Measurements from ENCODE around the gene GLB1L2.

GLB1L2 gene

DNA sequence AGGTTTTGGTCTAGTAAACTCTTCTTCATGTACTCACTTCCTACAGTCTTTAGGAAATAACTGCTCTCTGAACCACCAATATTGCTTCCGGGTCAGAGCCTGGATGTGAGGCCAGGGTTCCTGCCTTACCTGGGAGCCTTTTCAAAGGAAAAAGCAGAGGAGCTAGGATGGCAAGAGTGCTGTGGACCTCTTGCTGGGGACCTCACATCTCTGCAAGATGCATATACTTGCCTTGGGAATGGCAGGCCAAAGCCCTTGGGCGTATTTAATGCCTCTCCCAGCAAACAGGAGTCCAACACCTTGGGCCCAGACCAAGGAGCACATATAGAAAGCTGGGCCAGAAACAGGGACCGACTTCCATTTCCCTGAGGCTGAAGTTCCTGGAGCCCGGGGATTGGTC, 5.3 kb downstream of the GLB1L2 start:
- DNase-seq (ENCODE audit: low spot score), result no peak
- TF ChIP-seq, protein P1, sequence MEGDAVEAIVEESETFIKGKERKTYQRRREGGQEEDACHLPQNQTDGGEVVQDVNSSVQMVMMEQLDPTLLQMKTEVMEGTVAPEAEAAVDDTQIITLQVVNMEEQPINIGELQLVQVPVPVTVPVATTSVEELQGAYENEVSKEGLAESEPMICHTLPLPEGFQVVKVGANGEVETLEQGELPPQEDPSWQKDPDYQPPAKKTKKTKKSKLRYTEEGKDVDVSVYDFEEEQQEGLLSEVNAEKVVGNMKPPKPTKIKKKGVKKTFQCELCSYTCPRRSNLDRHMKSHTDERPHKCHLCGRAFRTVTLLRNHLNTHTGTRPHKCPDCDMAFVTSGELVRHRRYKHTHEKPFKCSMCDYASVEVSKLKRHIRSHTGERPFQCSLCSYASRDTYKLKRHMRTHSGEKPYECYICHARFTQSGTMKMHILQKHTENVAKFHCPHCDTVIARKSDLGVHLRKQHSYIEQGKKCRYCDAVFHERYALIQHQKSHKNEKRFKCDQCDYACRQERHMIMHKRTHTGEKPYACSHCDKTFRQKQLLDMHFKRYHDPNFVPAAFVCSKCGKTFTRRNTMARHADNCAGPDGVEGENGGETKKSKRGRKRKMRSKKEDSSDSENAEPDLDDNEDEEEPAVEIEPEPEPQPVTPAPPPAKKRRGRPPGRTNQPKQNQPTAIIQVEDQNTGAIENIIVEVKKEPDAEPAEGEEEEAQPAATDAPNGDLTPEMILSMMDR (IDR thresholded peaks at IDR 0.05), result no peak
- Histone ChIP-seq H3K27ac (no peak overlapping the region), H3K4me3 (no peak overlapping the region)

GRCh38 chr11:134338068-134338467, 6.3 kb downstream of the GLB1L2 start:
- H3K27ac ChIP-seq, result no peak overlapping the region
- TF ChIP-seq, protein P1 (IDR thresholded peaks at IDR 0.05), result no peak
- no peak for DNase-seq (ENCODE audit: low spot score)
- H3K4me3 ChIP-seq, result no peak overlapping the region

DNA sequence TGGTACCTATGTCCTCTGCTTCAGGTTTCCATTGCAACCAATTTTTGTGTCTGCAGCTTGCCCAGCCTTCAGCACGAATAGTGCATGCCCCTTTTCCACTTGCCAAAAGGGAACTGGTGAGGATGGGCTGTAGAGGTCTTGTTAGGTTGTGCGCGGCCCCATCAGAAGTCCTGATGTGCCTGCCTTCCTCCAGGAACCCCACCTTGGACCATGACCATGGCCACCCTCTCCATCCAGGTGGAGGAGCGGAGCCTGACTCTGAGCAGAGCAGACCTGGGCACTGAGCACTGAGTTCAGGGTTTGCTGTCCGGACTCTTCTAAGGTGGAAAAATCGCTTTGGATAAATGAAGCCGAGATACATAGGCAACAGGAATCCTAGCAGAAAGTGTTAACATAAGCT, 6.9 kb downstream of the GLB1L2 start:
- Histone ChIP-seq H3K4me3 (no peak overlapping the region), H3K27ac (no peak overlapping the region)
- TF ChIP-seq, protein P1 (IDR thresholded peaks at IDR 0.05), result no peak
- no peak for DNase-seq (ENCODE audit: low spot score)

GRCh38 chr11:134339756-134340155, 8.0 kb downstream of the GLB1L2 start:
- TF ChIP-seq, protein P1 (IDR thresholded peaks at IDR 0.05), result no peak
- Histone ChIP-seq H3K4me3 (no peak overlapping the region), H3K27ac (no peak overlapping the region)
- no peak for DNase-seq (ENCODE audit: low spot score)

DNA sequence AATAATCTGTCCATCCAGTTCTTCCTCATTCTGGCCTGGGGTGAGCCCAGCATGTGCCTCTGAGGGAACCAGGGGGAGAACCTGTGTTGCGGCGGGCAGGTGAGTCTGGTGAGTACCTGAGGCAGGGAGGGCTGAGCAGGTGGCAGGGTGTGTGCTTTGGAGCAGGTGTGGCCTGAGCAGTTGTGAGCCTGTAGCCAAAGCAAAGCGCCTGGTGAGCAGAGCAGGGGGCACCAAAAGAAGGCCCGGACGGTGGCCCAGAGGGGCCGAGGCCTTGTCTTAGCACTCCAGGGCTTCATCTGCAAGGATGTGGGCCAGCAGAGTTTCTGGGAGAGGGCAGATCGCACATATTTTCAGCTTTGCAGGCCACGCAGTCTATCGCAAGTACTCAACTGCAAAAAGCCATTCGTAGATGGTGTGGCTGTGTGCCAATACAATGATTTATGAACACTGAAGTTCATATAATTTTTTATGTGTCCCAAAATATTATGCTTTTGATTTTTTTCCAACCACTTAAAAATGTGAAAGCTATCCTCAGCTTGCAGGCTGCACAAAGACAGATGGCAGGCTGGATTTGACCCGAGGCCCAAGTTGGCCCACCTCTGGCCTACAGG, 8.7 kb downstream of the GLB1L2 start:
- TF ChIP-seq, protein P1 (IDR thresholded peaks at IDR 0.05), result no peak
- DNase-seq (ENCODE audit: low spot score), result no peak
- no peak overlapping the region for H3K4me3 ChIP-seq
- no peak overlapping the region for H3K27ac ChIP-seq

- Histone ChIP-seq H3K4me3 (no peak overlapping the region), H3K27ac (no peak overlapping the region)
- DNase-seq (ENCODE audit: low spot score), result no peak
- TF ChIP-seq, protein P1 (IDR thresholded peaks at IDR 0.05), result no peak
Measured at GRCh38 chr11:134341805-134342571, 10.2 kb downstream of the GLB1L2 start.

Measured in coronary artery (tissue), 2 donors.